ENCODE data around the gene FRMD8.

Gene FRMD8

DNA sequence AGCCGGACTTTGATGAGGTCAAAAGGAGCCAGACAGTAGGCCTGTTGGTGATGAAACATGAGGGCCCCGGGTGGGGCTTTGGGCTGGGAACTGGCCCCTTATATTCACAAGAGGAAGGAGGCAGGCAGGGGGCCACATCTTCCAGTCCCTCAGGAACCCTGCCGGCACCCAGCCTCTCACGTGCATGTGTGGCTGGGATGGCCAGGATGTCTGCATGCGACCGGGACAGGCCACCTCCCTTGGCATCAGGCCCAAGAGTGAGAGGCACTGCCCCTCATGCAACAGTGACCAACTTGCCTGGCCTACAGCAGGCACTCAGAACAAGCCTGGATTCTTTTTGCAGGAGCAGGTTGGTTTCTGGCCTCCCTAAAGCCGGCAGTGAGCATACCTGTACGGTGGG lies 9.4 kb upstream of the FRMD8 start:
- DNase-seq (ENCODE audit: insufficient read length) (no peak), FAIRE-seq (no peak)
- TF ChIP-seq POLR2A (IDR thresholded peaks at IDR 0.05; ENCODE audit: low read depth, low read length) (no peak), POLR2AphosphoS5 (IDR thresholded peaks at IDR 0.05; ENCODE audit: low read depth, low read length) (no peak), TAF1 (IDR thresholded peaks at IDR 0.05; ENCODE audit: borderline replicate concordance, low read depth, low read length) (no peak)

DNA sequence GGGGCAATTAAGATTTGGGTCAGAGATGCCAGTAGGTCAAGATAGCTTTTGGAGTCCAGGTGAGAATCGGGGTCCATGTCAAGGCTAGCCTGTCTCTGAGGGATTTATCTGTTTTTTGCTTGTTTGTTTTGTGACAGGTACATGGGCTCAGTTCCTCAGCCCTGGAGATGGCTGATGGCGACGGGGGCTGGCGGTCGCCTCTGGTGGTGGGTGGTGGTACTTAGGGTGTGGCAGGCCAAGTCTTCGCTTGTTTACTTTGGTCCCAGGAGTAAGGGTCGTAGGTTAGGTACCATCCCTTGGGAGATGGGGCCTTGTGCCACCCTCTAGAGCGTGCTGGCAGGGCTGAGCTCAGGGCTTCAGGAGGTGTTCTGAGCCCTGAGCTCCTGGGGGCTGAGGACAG lies 8.7 kb upstream of the FRMD8 start:
- DNase-seq (ENCODE audit: insufficient read length) (no peak), FAIRE-seq (no peak)
- TF ChIP-seq POLR2A (IDR thresholded peaks at IDR 0.05; ENCODE audit: low read depth, low read length) (no peak), TAF1 (IDR thresholded peaks at IDR 0.05; ENCODE audit: borderline replicate concordance, low read depth, low read length) (no peak), POLR2AphosphoS5 (IDR thresholded peaks at IDR 0.05; ENCODE audit: low read depth, low read length) (no peak)

GRCh38 chr11:65378208-65378927 lies 8.1 kb upstream of the FRMD8 start:
- TF ChIP-seq POLR2AphosphoS5 (IDR thresholded peaks at IDR 0.05; ENCODE audit: low read depth, low read length) (no peak), TAF1 (IDR thresholded peaks at IDR 0.05; ENCODE audit: borderline replicate concordance, low read depth, low read length) (no peak)
- no peak for FAIRE-seq
- DNase-seq (ENCODE audit: insufficient read length) = no peak

DNA sequence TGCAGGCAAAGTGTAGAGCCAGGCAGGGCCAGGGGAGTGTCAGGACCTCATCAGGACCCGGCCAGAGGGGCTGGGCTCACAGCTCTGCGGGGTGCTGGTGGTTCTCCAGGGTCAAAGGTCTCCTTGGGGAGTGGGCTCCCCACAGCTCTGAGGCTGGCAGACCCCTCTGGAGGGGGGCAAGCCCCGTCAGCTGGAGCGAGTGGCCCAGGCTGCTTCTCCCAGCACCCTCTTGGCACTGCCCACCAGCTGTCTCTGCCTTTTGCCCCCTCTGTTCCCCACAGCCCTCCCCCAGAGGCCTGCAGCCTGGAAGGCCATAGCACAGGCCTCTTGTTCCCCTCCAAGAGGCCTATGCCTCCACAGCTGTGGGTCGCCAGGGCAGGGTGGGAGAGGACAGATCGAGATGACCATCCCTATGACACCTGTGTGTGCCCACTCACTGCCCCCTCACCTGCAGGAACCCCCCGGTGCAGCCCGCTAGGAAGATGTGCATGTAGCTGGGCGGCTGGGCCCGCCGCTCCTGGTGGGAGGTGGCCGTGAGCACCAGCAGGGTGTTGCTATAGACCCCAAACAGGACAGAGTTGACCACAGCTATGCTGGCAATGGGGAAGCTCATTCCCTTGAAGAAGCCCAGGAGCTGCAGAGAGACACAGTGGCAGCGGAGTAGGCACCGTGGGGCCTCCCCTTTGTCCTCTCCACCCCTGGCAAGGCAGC lies 7.4 kb upstream of the FRMD8 start:
- TF ChIP-seq TAF1 (IDR thresholded peaks at IDR 0.05; ENCODE audit: borderline replicate concordance, low read depth, low read length) (no peak), POLR2AphosphoS5 (IDR thresholded peaks at IDR 0.05; ENCODE audit: low read depth, low read length) (no peak), POLR2A (IDR thresholded peaks at IDR 0.05; ENCODE audit: low read depth, low read length) (no peak)
- FAIRE-seq (no peak), DNase-seq (ENCODE audit: insufficient read length) (no peak)

- TF ChIP-seq TAF1 (IDR thresholded peaks at IDR 0.05; ENCODE audit: borderline replicate concordance, low read depth, low read length) = no peak
- no peak for DNase-seq (ENCODE audit: insufficient read length)
- FAIRE-seq = no peak
These were observed 6.6 kb upstream of the FRMD8 start for GRCh38 chr11:65379698-65380459.

DNA sequence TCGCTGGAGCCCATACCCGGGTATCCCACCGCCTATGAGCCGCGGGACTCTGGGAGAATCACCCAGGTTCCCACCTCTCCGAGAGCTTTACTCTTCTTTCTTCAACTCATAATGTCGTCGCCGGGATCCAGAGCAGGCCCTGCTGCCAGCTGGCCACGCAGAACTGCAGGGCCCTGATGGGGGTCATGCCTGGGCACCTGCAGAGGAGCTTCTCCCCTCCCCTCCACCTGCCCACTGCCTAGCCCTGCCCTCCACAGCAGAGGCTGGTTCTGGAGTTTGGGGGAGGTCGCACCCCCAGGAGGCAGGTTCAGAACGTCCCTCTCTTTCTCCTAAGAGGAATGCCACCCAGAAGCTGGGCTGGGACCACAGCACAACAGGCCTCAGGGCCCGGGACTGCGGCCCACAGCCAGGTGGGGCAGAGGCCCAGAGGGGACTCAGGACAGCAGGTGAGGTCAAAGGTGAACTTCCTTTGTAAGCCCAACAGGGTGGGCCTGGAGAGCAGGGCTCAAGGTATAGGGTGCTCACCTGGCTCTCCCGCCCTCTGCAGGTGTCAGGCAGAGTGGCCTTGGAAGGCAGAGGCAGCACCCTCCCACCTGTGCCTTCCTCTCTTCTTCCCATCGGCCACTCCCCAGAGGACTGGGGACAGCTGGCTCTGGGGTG lies 5.8 kb upstream of the FRMD8 start:
- TF ChIP-seq TAF1 (IDR thresholded peaks at IDR 0.05; ENCODE audit: borderline replicate concordance, low read depth, low read length) = no peak
- no peak for TF ChIP-seq POLR2A (IDR thresholded peaks at IDR 0.05; ENCODE audit: low read depth, low read length)
- TF ChIP-seq POLR2AphosphoS5 (IDR thresholded peaks at IDR 0.05; ENCODE audit: low read depth, low read length) = no peak
- DNase-seq (ENCODE audit: insufficient read length) = no peak
- peak; percentile 84 for FAIRE-seq

DNA sequence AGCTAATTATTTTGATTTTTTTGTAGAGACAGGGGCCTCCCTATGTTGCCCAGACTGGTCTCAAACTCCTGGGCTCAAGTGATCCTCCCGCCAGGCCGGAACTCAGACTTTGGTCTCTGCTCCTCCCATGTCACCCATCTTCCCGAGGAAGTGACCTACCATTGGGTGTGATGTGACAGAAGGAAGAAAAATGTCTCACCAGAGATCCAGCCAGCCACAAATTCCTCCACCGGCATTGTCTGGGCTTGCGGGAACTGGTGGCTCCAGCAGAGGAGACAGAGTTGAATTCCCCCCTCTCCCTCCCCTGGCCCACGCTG lies 4.8 kb upstream of the FRMD8 start:
- no peak for DNase-seq (ENCODE audit: insufficient read length)
- TF ChIP-seq TAF1 (IDR thresholded peaks at IDR 0.05; ENCODE audit: borderline replicate concordance, low read depth, low read length) (no peak), POLR2A (IDR thresholded peaks at IDR 0.05; ENCODE audit: low read depth, low read length) (no peak), POLR2AphosphoS5 (IDR thresholded peaks at IDR 0.05; ENCODE audit: low read depth, low read length) (no peak)
- peak; percentile 99 for FAIRE-seq

DNA sequence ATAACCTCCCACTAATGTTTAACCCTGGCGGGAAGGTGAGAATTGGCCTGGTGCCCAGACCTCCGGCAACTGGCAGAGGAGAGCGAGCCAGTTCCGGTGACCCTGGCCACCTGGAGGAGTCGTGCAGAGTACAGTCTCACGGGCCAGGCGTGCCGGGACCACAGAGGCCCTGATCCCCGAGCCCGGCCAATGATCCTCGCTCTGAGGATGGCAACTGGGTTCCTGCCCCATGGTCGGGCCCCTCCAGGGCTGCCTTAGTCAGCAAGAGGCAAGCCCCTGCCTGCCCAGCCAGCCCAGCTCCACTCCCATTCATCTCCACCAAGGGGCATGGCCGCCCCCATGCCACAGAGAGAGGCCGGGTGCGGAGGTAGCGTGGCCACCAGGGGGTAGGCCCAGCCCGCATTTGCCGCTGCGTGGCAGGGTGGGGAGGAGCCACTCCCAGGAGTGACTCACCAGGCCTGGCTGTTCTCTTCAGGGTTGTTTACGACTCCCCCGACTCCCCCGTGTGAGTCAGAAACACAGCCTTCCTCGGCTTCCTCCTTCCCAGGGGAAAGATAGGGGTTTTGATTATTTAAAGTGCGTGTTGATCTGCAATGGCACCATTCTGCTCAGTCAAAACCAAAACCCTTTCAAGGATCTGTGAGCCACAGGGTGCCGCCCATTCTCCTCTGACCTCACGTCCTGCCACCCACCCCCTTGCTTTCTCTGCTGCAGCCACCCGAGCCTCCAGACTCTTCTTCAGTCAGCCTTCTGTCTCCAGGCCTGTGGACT lies 4.2 kb upstream of the FRMD8 start, which contains the start of gene SLC25A45:
Gene SLC25A45, minus strand, starts transcription at position 614 of the 771 bp plus-strand sequence. CDS start 695 bp downstream, outside the sequence.
- DNase-seq (ENCODE audit: insufficient read length) (no peak), FAIRE-seq (no peak)
- TF ChIP-seq POLR2A (IDR thresholded peaks at IDR 0.05; ENCODE audit: low read depth, low read length) (peak; percentile 76; the same call in 1 of the 2 replicates), TAF1 (IDR thresholded peaks at IDR 0.05; ENCODE audit: borderline replicate concordance, low read depth, low read length) (peak; percentile 54; the same call in 1 of the 2 replicates), POLR2AphosphoS5 (IDR thresholded peaks at IDR 0.05; ENCODE audit: low read depth, low read length) (peak; percentile 68)

DNA sequence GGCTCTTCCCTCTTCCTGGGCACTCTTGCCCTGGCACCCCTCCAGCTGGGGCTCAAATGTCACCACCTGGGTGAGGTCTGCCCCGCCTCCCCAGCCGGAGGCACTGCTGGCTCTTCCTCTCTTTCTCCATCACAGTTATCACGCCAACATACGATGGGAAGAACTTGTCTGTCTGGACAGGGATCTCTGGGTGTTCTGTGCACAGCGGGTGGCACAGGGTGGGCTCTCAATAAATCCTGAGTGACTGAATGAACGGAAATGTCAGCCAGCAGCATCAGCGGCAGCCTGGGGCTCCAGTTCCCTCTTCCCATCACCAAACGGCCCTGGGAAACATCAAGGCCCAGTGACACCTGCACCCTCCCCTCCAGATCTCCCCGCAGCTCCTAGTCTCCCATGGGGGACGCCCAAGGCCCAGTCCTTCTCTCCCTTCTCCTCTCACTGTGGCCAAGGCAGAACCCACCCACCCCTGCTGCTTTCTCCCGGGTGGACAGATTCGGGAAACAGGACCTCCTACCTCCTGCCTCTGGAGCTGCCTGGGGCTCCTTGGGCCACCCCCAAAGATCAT lies 3.6 kb upstream of the FRMD8 start:
- DNase-seq (ENCODE audit: insufficient read length) (no peak), FAIRE-seq (no peak)
- TF ChIP-seq POLR2A (IDR thresholded peaks at IDR 0.05; ENCODE audit: low read depth, low read length) (no peak), TAF1 (IDR thresholded peaks at IDR 0.05; ENCODE audit: borderline replicate concordance, low read depth, low read length) (no peak), POLR2AphosphoS5 (IDR thresholded peaks at IDR 0.05; ENCODE audit: low read depth, low read length) (no peak)

DNA sequence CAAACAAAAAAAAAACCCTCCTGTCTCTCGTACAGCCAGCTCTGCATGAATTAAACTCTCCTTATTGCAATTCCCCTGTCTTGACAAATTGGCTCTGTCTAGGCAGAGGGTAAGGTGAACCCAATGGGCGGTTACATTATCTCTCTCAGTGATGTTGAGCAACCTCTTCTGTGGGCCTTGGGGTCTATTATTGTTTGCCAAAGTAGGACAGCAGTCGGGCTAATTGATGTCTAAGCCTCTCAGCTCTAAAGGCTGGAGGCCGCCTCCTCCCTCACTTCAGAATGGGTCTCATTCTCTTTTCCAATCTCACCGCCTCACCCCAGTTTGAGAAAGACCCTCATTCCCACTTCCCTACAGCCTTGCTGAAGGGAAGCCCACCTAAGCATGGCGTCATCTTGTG lies 2.7 kb upstream of the FRMD8 start:
- FAIRE-seq (no peak), DNase-seq (ENCODE audit: insufficient read length) (no peak)
- TF ChIP-seq TAF1 (IDR thresholded peaks at IDR 0.05; ENCODE audit: borderline replicate concordance, low read depth, low read length) = no peak
- TF ChIP-seq POLR2A (IDR thresholded peaks at IDR 0.05; ENCODE audit: low read depth, low read length) = no peak
- TF ChIP-seq POLR2AphosphoS5 (IDR thresholded peaks at IDR 0.05; ENCODE audit: low read depth, low read length) = no peak
